HG03097 (cell line): ENCODE measurements around the gene STYXL2.

ENCODE experiments used
- ATAC-seq: cut with Tn5 transposase; IDR thresholded peaks from one replicate; pipeline ENCODE4 v1.9.1; 2021; ENCODE audit not compliant: unreplicated experiment, low FRiP score

Gene STYXL2

GRCh38 chr1:167077128-167077867, 16.6 kb upstream of the STYXL2 start:
- no peak for ATAC-seq

GRCh38 chr1:167077868-167078210, 16.0 kb upstream of the STYXL2 start:
- ATAC-seq: no peak

- ATAC-seq: no peak
These were observed 12.2 kb upstream of the STYXL2 start for GRCh38 chr1:167081594-167082156.

GRCh38 chr1:167082511-167083027, 11.3 kb upstream of the STYXL2 start:
- no peak for ATAC-seq

- no peak for ATAC-seq
These were observed 10.7 kb upstream of the STYXL2 start for GRCh38 chr1:167083066-167083665.

GRCh38 chr1:167083871-167084270, 10.0 kb upstream of the STYXL2 start:
- ATAC-seq: no peak

- ATAC-seq: no peak
These were observed 9.1 kb upstream of the STYXL2 start for GRCh38 chr1:167084757-167085156.

GRCh38 chr1:167086033-167086432, 7.8 kb upstream of the STYXL2 start:
- no peak for ATAC-seq

GRCh38 chr1:167086768-167087167, 7.1 kb upstream of the STYXL2 start:
- ATAC-seq: no peak

- no peak for ATAC-seq
These were observed 5.0 kb upstream of the STYXL2 start for GRCh38 chr1:167088746-167089417.

GRCh38 chr1:167089939-167090313, 3.9 kb upstream of the STYXL2 start:
- no peak for ATAC-seq

GRCh38 chr1:167090314-167090942, 3.4 kb upstream of the STYXL2 start, which contains the start of gene GPA33:
Gene GPA33, minus strand, starts transcription at chr1:167090377. Its CDS starts 90 bp downstream, at chr1:167090287.
- no peak for ATAC-seq

GRCh38 chr1:167092653-167093052, 1.2 kb upstream of the STYXL2 start:
- ATAC-seq: no peak

- no peak for ATAC-seq
These were observed 815 bp downstream of the STYXL2 start for GRCh38 chr1:167094690-167095089.

GRCh38 chr1:167095368-167095767, 1.5 kb downstream of the STYXL2 start:
- ATAC-seq: no peak

- no peak for ATAC-seq
These were observed 6.0 kb downstream of the STYXL2 start for GRCh38 chr1:167099851-167100250.

- ATAC-seq: no peak
These were observed 6.9 kb downstream of the STYXL2 start for GRCh38 chr1:167100730-167101129.

GRCh38 chr1:167101754-167102153, 7.9 kb downstream of the STYXL2 start:
- no peak for ATAC-seq

- ATAC-seq: no peak
These were observed 9.2 kb downstream of the STYXL2 start for GRCh38 chr1:167102906-167103573.

- peak; percentile 57 for ATAC-seq
These were observed 10.4 kb downstream of the STYXL2 start for GRCh38 chr1:167104256-167104633.
